HCT116 (cell line): Measurements from ENCODE around the gene CHST8. TPM values are rescaled to one million over a fixed set of nuclear protein-coding genes. Genes with fewer than 3 reads are reported as not detected.

ENCODE experiments used
- ATAC-seq: fragments of 200-7000 bp; cut with Tn5 transposase; 2 replicates; pipeline ENCODE4 v1.9.1; 2020; ENCODE audit warnings: mild to moderate bottlenecking, moderate library complexity
- BruUV-seq: library from RNA; stranded (reverse); fragments of 400-500 nt; replicated peaks from 2 replicates; lab custom pipeline; 2021; lab: Mats Ljungman, UMichigan
- CTCF ChIA-PET: fragments of 300-600 bp; sonication (Branson Sonifier 250); formaldehyde crosslinking; loops from one replicate; lab custom pipeline; 2021; ENCODE audit warnings: antibody characterized with exemption; lab: Charles Lee
- POLR2A ChIA-PET: fragments of 300-600, 350-600 bp; sonication (Branson Sonifier 250); formaldehyde crosslinking; loops from one replicate; lab custom pipeline; 2021; ENCODE audit warnings: antibody characterized with exemption; lab: Charles Lee
- RAD21 ChIA-PET, 2 experiments: fragments of 300-600 bp; sonication (Branson Sonifier 250); formaldehyde crosslinking; loops; one replicate each; lab custom pipeline; 2023; ENCODE audit warnings: low total read pairs in 2 of 2; ENCODE audit not compliant: uncharacterized antibody in 2 of 2, unreplicated experiment in 2 of 2, low non-redundant PET in 1 of 2; lab: Charles Lee
- DNase-seq: peaks from one replicate; pipeline ENCODE4 v3.0.0-alpha.2; 2010; ENCODE audit warnings: low read depth, low spot score
- H2AFZ ChIP-seq: fragments of 200-600 bp; shearing (Covaris generic), sonication (generic); 2 replicates; pipeline ENCODE4 v1.6.1; 2017; ENCODE audit warnings: low read depth, mixed run types, mixed read lengths, antibody characterized with exemption, low read length; ENCODE audit not compliant: poor library complexity, severe bottlenecking
- H3K27ac ChIP-seq: 2 replicates; pipeline ENCODE4 v1.5.1; 2012; ENCODE audit warnings: low read depth, low read length
- H3K27me3 ChIP-seq: fragments of 200-600 bp; sonication (generic); 2 replicates; pipeline ENCODE4 v1.6.1; 2016; ENCODE audit warnings: mixed run types, low read length, mixed read lengths; ENCODE audit not compliant: insufficient read depth
- H3K36me3 ChIP-seq, 2 experiments: fragments of 200-500 bp in 1 of 2; fragments of 200-600 bp in 1 of 2; sonication (Bioruptor generic) in 1 of 2; sonication (generic) in 1 of 2; 2 replicates each; pipeline versions ENCODE4 v1.5.1 to v1.6.1; 2014 to 2016; ENCODE audit warnings: low read length in 2 of 2, inconsistent platforms in 1 of 2, mixed read lengths in 1 of 2, mixed run types in 1 of 2; ENCODE audit not compliant: insufficient read depth in 2 of 2, control insufficient read depth in 1 of 2
- H3K4me1 ChIP-seq, 2 experiments: fragments of 200-600 bp in 1 of 2; sonication (generic) in 1 of 2; 2 replicates each; pipeline versions ENCODE4 v1.5.1 to v1.6.1; 2012 to 2017; ENCODE audit warnings: low read length in 2 of 2, inconsistent platforms in 1 of 2, mild to moderate bottlenecking in 1 of 2, mixed read lengths in 1 of 2, mixed run types in 1 of 2, moderate library complexity in 1 of 2; ENCODE audit not compliant: insufficient read depth in 2 of 2, control insufficient read depth in 1 of 2
- H3K4me2 ChIP-seq: fragments of 200-600 bp; sonication (generic); 2 replicates; pipeline ENCODE4 v1.6.1; 2017; ENCODE audit warnings: mixed run types, low read length, mixed read lengths
- H3K4me3 ChIP-seq, 2 experiments: fragments of 200-600 bp in 1 of 2; sonication (generic) in 1 of 2; replicated peaks in 1 of 2; 2 replicates each; pipeline ENCODE4 v1.5.1; 2011 to 2016; ENCODE audit warnings: low read length in 2 of 2, control low read depth in 1 of 2, low read depth in 1 of 2, mild to moderate bottlenecking in 1 of 2, mixed read lengths in 1 of 2, mixed run types in 1 of 2
- H3K79me2 ChIP-seq: fragments of 200-600 bp; sonication (generic); 2 replicates; pipeline ENCODE4 v1.6.1; 2017; ENCODE audit warnings: mild to moderate bottlenecking, mixed run types, low read length, moderate library complexity, mixed read lengths; ENCODE audit not compliant: insufficient read depth
- H3K9ac ChIP-seq: fragments of 200-600 bp; sonication (generic); 2 replicates; pipeline ENCODE4 v1.6.1; 2016; ENCODE audit warnings: low read length, mixed read lengths
- H3K9me2 ChIP-seq: fragments of 200-600 bp; sonication (generic), shearing (Covaris generic); 2 replicates; pipeline ENCODE4 v1.6.1; 2017; ENCODE audit warnings: mixed run types, mild to moderate bottlenecking, moderate library complexity; ENCODE audit not compliant: insufficient read depth
- H3K9me3 ChIP-seq, 2 experiments: fragments of 200-500 bp in 1 of 2; fragments of 200-600 bp in 1 of 2; sonication (Bioruptor generic) in 1 of 2; sonication (generic) in 1 of 2; 2 replicates each; pipeline ENCODE4 v1.6.1; 2014 to 2017; ENCODE audit warnings: low read length in 2 of 2, mixed read lengths in 2 of 2, inconsistent platforms in 1 of 2, low read depth in 1 of 2, mild to moderate bottlenecking in 1 of 2, mixed run types in 1 of 2, moderate library complexity in 1 of 2; ENCODE audit not compliant: control insufficient read depth in 1 of 2, insufficient read depth in 1 of 2
- H4K20me1 ChIP-seq: fragments of 200-600 bp; sonication (generic), shearing (Covaris generic); 2 replicates; pipeline ENCODE4 v1.6.1; 2017; ENCODE audit warnings: mixed run types, mild to moderate bottlenecking, moderate library complexity; ENCODE audit not compliant: insufficient read depth
- ZNF274 ChIP-seq: fragments of 200-500 bp; sonication (Bioruptor generic); IDR thresholded peaks from 2 replicates; pipeline ENCODE4 v1.6.1; 2014; ENCODE audit warnings: mild to moderate bottlenecking, low read depth, low read length, inconsistent platforms
- intact Hi-C: fragments of 100-400 bp; cut with micrococcal nuclease; formaldehyde crosslinking; loops from 2 replicates; pipeline ENCODE4 v1.10.0; 2022
- total RNA-seq: library from RNA; stranded (reverse); gene quantifications from one replicate; pipeline ENCODE4 v1.2.1, GENCODE V29; 2021; ENCODE audit not compliant: unreplicated experiment

The CHST8 gene
- total RNA-seq, 1 experiment from 2014 or later, result not detected

GRCh38 chr19:33821871-33822270 is 200.1 kb downstream of the CHST8 start:
- Histone ChIP-seq H3K4me3 (no peak overlapping the region), H3K9ac (no peak overlapping the region), H3K27ac (no peak overlapping the region), H3K9me3 (no peaks in the 10 kb centered on the region), H3K36me3 (no peaks in the 10 kb centered on the region), H3K9me2 (no peaks in the 10 kb centered on the region), H3K79me2 (no peaks in the 10 kb centered on the region), H3K27me3 (no peaks in the 10 kb centered on the region), H2AFZ (no peak overlapping the region), H3K4me2 (peak overlapping the region; percentile 25), H4K20me1 (no peaks in the 10 kb centered on the region), H3K4me1 (peaks cover 14 to 30% of the 10 kb centered on the region in 2 experiments)
- TF ChIP-seq ZNF274, result no peak
- ChIA-PET RAD21 (no interaction called here), CTCF (no interaction called here), POLR2A (interaction anchor here (1.1 kb wide), 1 partner anchor 27 kb away, joined by 3 read pairs; no protein-coding TSS in a partner anchor)
- intact Hi-C loops, result no loop called here
- BruUV-seq, result no TSS peak
- DNase-seq (no peak), ATAC-seq (no peak)

Other genes starting within 250 kb of the CHST8 start
- gene CEBPG, start 248.2 kb upstream of the CHST8 start, total RNA-seq, result 51.1 TPM
- 40.5 TPM for gene PEPD, start 100.2 kb upstream of the CHST8 start, total RNA-seq
- 29.2 TPM for gene KCTD15, start 174.9 kb downstream of the CHST8 start, total RNA-seq